T follicular helper cell (primary cell): ENCODE data around the gene VGLL4.

Experiments
- DNase-seq: peaks from one replicate; pipeline ENCODE4 v3.0.0-alpha.2; 2020; ENCODE audit warnings: low read depth

VGLL4 gene

GRCh38 chr3:11653298-11654055, 9.8 kb upstream of the VGLL4 start:
- no peak for DNase-seq

DNA sequence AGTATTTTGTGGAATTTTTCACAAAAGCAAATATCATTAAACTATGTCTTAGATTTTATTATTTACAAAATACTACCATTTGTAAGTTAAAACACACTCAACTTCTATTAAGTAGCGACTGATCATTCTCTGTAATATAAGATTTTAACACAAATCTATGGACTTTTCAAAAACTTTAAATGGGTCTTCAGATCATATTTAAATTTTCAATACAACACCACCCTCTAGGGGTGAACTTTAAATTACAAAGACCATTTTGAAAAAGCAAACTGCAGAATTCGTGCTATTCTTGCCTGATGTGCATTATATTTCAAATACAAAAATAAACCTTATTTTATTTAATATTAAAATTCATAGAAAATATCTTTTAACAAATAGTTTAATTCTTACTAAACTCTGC, 8.2 kb upstream of the VGLL4 start:
- no peak for DNase-seq

DNA sequence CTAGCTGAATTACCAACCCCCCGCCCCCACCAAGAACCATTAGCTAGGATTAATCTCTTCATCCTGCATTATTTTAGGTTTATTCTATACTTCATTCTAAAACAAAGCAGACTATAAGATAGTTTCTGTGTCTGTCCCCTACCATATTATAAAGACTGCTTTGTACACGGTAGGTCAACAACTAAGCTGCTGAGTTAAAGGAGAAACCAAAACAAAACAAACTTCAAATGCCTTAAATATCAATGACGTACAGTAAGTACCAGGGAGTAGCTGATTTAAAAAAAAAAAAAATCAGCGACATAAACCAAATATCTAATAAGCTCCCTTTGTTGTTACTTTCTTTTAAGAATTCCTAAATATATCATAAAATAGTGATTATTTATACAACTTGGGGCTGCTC, 7.8 kb upstream of the VGLL4 start:
- DNase-seq, result no peak

DNA sequence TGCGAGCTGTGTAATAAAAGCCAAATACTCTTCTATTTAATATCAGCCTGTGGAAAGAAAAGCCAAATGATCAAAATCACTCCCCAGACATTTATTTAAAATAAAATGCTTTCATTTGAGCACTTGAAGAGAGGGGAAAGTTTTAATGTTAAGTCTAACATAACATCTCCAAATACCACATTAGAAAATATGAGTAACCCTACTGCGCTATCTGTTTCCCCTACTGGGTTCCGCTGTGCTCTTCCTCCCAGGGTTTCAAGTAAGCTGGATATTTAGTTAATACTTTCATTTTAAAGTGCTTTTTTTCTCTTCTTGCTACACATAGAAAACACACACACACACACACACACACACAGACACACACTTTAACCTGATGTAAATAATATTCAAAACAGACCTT, 6.7 kb upstream of the VGLL4 start:
- DNase-seq, result no peak

DNA sequence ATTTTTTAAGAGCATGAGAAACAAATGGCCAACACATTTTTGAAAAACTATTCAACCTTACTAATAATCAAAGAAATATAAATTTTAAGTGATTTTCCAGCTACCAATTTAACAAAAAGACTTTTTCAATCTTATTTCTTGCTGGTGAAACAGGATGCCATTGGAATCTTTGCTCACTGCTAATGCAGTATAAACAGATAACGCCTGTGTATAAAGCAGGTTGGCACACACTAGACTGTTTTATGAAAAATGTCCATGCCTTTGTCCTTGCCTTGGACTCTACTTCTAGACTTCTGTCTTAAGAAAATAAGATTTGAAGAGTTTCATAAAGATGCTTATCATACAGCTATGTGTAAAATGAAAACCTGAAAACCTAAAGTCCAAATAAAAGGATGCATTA, 5.0 kb upstream of the VGLL4 start:
- no peak for DNase-seq

DNA sequence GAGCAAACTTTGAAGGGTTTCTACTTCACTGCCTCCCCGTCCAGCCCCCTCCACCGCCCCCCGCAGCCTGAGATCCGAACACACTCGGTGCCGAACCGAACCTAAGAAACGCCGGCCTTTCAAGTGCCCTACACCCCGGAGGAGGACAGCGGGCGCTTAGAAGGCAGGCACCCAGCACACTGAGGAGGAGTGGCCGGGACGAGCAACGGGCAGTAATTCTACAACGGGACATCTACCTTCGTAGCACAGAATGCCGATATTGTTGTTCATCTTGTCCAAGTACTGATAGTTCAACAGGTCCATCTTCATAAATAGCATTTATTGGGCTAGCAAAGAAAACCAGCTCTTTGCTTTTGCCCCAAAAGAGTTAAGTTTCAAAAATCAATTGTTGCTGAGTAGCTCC, 513 bp downstream of the VGLL4 start:
- DNase-seq, result no peak

DNA sequence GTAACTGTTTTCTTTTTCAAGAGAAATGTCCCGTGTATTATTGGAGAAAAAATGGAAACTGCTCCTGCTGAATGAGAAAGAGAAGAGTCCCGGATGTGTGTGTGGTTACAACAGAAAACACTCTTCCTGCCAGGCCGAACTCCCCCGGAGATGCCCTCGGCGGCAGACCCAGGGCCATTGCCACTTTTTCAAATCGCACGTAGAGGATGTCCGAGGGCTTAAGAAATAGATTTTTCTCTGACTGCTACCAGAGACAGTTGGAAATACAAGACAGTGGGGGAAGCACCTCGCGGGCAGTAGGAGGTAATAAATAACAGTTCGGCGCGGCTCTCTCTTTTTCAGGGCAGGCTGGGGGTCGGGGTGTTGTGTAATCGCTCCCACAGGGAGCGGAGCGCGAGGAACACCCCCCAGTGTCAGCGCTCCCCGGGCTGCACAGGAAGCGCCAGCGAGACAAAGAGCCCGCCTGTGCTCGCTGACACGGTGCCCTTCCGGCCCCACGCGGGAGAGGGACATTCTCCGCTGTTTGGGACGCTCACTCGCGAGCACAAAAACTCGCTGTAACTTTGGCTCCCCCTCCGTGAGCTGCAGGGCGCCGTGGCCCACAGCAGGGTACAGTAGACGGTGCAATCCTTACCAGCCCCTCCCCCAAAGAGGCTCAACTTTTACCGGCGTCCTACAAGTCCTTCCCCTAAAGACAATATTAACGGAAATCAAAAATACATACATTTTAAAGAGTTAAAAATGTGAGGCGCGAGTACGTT, 1.1 kb downstream of the VGLL4 start:
- DNase-seq, result peak; percentile 50

DNA sequence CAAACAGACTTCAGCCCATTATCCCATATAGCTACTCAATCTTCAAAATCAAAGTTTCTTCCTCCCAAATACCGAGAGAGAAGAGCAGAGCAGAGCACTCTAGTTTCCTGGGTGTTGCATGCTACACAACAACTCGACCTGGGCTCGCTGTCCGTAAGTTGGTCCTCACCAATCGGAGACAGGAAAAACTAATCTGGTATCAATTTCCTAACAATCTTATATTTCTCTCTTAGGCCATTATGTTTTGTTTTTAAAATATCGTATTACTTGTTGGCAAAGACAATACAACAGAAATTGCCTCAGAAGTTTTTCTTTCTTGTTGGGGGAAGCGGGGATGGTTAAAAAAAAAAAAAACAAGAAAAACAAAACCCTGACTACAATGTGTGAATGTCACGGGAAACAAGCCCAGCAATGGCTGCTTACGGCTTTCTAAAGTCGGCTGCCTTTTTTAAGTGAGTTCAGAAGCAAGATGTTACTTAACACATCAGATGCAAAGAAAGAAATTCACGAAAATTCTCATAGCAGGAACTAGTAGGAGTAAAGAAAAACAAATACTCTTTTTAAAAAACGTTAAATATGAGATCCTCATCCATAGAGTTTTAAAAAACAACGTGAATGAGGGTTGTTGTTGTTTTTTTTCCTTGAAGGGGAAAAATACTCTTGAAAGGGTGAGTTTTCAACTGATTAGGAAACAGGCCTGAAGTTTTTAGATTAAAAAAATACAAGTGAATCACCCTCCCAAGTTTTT, 1.9 kb downstream of the VGLL4 start:
- DNase-seq, result no peak

DNA sequence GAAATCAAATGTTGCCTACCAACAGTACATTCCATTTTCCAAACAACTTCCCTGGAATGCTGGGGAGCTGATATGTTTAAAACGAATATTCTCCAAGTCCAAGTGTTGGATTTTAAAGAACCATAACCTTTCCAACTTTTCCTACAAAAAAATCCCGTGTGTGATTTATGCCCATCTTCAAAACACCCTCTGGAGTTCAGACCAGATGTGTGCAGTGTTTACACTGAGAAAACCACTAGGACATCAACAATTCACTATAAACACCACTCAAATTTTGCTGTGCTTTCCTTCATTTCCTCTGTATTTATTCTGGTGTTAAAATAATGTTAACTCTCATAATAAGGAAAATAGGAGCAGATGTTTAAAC, 2.4 kb downstream of the VGLL4 start:
- DNase-seq, result no peak

- no peak for DNase-seq
Observed at GRCh38 chr3:11640009-11640673, 3.6 kb downstream of the VGLL4 start.

GRCh38 chr3:11638495-11639358, 5.0 kb downstream of the VGLL4 start:
- DNase-seq, result no peak

DNA sequence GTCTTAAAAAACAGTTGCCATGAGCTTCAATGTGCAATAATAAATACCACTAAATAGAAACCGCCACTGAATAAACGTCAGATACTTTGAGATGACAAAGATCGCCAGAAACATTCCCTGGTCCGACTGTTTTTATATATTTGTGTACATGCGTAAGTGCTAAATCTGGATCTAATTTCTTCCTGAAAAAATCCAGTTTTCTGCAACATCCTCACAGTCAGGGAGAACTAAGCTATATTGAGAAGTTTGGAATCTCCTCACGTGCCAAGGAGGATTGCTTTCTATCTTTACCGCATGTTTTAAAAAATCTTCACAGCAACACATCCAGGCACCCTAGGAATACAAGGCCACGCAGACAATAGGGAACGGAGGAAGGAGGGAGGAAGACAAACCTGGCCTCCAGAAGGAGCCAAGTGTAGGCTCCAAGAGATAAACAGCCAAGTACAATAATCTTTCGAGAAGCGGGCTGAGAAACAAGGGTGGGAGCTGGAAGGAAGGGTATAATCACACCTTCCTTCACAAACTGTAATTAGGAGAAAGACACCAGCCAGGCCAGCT, 5.7 kb downstream of the VGLL4 start:
- DNase-seq, result no peak

- DNase-seq, result no peak
Observed at GRCh38 chr3:11636394-11636770, 7.3 kb downstream of the VGLL4 start.

GRCh38 chr3:11635680-11636393, 7.9 kb downstream of the VGLL4 start:
- no peak for DNase-seq

GRCh38 chr3:11634974-11635612, 8.6 kb downstream of the VGLL4 start:
- DNase-seq, result no peak

DNA sequence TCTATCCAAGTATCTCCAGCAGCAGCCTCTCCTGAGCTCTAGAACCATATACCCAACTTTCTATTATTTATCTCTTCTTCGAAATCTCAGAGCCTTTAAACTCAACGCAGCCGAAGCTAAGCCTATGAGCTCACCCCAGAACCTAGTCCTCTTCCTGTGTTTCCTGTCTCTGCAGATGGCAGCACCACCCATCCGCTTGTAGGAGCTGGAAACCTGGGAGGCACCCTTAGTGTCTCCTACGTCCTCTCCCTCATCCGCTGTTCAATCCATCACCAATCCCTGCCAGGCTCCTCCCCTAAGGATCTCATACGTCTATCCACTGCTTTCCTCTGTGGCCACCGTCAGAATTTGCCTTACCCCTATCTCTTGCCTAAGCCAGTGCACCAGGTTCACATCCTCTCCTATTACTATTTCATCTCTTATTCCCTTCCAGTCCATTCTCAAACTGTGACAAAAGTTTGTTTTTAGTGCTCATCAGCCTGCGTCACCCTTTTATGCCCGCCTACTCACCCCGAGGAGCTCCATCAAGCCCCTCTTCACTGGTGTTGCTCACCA, 9.6 kb downstream of the VGLL4 start:
- no peak for DNase-seq

DNA sequence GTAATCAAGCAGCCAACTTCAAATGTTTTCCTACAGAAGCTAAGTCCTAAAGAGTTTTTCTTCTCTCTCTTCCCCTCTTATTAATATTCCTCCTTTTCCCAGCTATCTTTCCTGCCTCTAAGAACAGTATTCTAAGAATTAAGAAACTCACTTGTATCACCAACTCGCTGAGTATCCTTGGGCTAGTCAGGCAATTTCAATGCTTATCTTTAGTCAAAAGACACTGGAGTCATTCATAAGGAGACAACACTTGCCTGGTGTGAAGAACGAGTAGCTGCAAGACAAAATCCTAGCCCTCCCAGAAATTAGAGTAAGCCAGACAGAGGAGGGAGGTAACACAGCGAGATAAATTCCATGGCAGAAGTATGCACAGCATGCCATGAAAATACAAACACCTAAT, 10.7 kb downstream of the VGLL4 start:
- no peak for DNase-seq

DNA sequence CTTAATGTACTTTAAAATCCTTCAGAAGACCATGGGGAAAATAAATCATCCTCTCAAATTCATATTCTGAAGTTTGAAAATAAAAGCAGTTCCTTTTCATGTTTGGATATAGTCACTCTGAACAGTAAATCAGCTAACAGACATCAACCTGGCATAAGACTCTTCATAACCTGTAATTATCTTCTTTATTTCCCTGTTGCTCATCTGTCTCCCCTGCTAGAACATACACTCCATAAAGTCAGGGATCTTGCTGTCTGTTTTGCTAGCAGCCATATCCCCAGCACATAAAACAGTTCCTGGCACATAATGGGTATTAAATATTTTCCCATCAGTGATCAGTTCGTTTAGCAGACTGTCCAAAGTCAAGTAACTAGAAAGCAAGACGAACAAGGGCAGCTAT, 11.2 kb downstream of the VGLL4 start:
- DNase-seq, result no peak

- DNase-seq, result no peak
Observed at GRCh38 chr3:11631820-11632219, 11.9 kb downstream of the VGLL4 start.

GRCh38 chr3:11629716-11630115, 14.0 kb downstream of the VGLL4 start:
- DNase-seq, result no peak
